ENCODE results near the gene CDK9. TPM values are rescaled to one million over a fixed set of nuclear protein-coding genes. Genes with fewer than 3 reads are reported as not detected.

CDK9 gene
- polyA plus RNA-seq, 1 donor (not counting 4 experiments of a cell fraction or from before 2014, with no cell fraction given) = 47.8 TPM

DNA sequence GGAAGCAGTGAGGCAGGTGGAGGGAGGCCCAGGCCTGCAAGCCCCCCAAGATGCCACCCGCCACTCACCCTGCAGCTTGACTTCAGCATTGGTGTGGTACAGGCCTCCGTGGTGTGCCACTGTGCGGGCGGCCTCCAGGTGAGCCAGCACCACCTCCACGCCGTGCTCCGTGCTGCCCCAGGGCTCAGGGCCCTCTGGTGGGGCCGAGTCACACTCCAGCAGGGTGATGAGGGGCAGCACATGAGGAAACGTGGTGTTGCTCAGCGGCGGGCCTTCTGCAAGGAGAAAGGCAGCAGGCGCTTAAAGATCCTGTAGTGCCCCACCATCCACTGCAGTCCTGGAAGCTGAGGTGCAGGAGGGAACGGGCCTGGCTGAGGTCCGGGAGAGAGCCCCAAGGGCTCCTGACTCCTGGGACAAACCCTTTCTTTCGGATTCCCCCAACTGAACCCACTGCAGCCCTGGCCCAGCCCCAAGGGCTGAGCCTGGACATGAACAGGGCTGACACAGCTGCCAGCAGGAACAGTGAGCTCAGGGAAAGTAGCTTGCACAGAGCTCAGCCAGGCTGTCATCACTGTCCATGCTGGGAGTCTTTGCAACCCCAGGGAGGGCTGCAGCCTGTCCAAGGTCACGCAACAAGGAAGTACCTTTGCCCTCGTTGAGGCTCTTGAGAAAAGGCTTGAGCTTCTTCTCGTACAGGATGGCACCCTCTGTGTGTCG, 46.1 kb upstream of the CDK9 start:
- Histone ChIP-seq H3K27ac (ENCODE audit: control insufficient read depth, insufficient read depth, low read length) (peak overlapping the region; percentile 82), H3K9me1 (ENCODE audit: control insufficient read depth, extremely low read depth, insufficient read depth, low read length) (no peaks in the 10 kb centered on the region), H3K9ac (ENCODE audit: control insufficient read depth, extremely low read depth, insufficient read depth, low read length) (peak overlapping the region; percentile 59), H4K20me1 (ENCODE audit: control insufficient read depth, extremely low read depth, insufficient read depth, low read length) (no peaks in the 10 kb centered on the region), H3K79me2 (ENCODE audit: control insufficient read depth, insufficient read depth, low read length) (no peaks in the 10 kb centered on the region), H3K27me3 (ENCODE audit: control insufficient read depth, extremely low read depth, insufficient read depth, low read length) (no peaks in the 10 kb centered on the region), H3K4me2 (ENCODE audit: control insufficient read depth, extremely low read depth, insufficient read depth, low read depth, low read length) (peak overlapping the region; percentile 62), H3K4me3 (ENCODE audit: control insufficient read depth in 2 of 3, extremely low read depth in 1 of 3, insufficient read depth in 2 of 3, low read depth in 1 of 3, low read length in 3 of 3) (no peak overlapping the region), H2AFZ (ENCODE audit: control insufficient read depth, low read length) (peak overlapping the region; percentile 4), H3K36me3 (ENCODE audit: control insufficient read depth in 2 of 2, extremely low read depth in 1 of 2, insufficient read depth in 2 of 2, low read length in 2 of 2) (no peaks in the 10 kb centered on the region), H3K4me1 (ENCODE audit: control insufficient read depth, extremely low read depth, insufficient read depth, low read length) (peaks cover 16% of the 10 kb centered on the region), H3K9me3 (ENCODE audit: control insufficient read depth, low read depth, low read length) (no peaks in the 10 kb centered on the region)
- no peak for DNase-seq (ENCODE audit: low read depth, low spot score)
- dilution Hi-C loops (cut with MboI; ENCODE audit: extremely low pct_ligation_motif_present, low sequenced_read_pairs) = no loop called here
- TF ChIP-seq, protein P1, sequence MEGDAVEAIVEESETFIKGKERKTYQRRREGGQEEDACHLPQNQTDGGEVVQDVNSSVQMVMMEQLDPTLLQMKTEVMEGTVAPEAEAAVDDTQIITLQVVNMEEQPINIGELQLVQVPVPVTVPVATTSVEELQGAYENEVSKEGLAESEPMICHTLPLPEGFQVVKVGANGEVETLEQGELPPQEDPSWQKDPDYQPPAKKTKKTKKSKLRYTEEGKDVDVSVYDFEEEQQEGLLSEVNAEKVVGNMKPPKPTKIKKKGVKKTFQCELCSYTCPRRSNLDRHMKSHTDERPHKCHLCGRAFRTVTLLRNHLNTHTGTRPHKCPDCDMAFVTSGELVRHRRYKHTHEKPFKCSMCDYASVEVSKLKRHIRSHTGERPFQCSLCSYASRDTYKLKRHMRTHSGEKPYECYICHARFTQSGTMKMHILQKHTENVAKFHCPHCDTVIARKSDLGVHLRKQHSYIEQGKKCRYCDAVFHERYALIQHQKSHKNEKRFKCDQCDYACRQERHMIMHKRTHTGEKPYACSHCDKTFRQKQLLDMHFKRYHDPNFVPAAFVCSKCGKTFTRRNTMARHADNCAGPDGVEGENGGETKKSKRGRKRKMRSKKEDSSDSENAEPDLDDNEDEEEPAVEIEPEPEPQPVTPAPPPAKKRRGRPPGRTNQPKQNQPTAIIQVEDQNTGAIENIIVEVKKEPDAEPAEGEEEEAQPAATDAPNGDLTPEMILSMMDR (optimal IDR thresholded peaks at IDR 0.05 in 1 of 3, IDR thresholded peaks at IDR 0.05 in 1 of 3, conservative IDR thresholded peaks at IDR 0.05 in 1 of 3; ENCODE audit: extremely low read depth in 1 of 3, insufficient read depth in 2 of 3, low read length in 3 of 3) = no peak
- no peak for TF ChIP-seq EZH2 (IDR thresholded peaks at IDR 0.05; ENCODE audit: low read length)
- FAIRE-seq = peak; percentile 9

GRCh38 chr9:127741831-127742434, 43.9 kb upstream of the CDK9 start:
- no peak overlapping the region for H3K4me2 ChIP-seq (ENCODE audit: control insufficient read depth, extremely low read depth, insufficient read depth, low read depth, low read length)
- H3K79me2 ChIP-seq (ENCODE audit: control insufficient read depth, insufficient read depth, low read length) = no peaks in the 10 kb centered on the region
- H3K9me1 ChIP-seq (ENCODE audit: control insufficient read depth, extremely low read depth, insufficient read depth, low read length) = no peaks in the 10 kb centered on the region
- peaks cover 13% of the 10 kb centered on the region for H3K4me1 ChIP-seq (ENCODE audit: control insufficient read depth, extremely low read depth, insufficient read depth, low read length)
- H3K27ac ChIP-seq (ENCODE audit: control insufficient read depth, insufficient read depth, low read length) = no peak overlapping the region
- DNase-seq (ENCODE audit: low read depth, low spot score) = no peak
- no peak for TF ChIP-seq EZH2 (IDR thresholded peaks at IDR 0.05; ENCODE audit: low read length)
- TF ChIP-seq, protein P1 (optimal IDR thresholded peaks at IDR 0.05 in 1 of 3, IDR thresholded peaks at IDR 0.05 in 1 of 3, conservative IDR thresholded peaks at IDR 0.05 in 1 of 3; ENCODE audit: extremely low read depth in 1 of 3, insufficient read depth in 2 of 3, low read length in 3 of 3) = no peak
- H3K4me3 ChIP-seq (ENCODE audit: control insufficient read depth in 2 of 3, extremely low read depth in 1 of 3, insufficient read depth in 2 of 3, low read depth in 1 of 3, low read length in 3 of 3) = no peak overlapping the region
- H3K27me3 ChIP-seq (ENCODE audit: control insufficient read depth, extremely low read depth, insufficient read depth, low read length) = no peaks in the 10 kb centered on the region
- no peak overlapping the region for H3K9ac ChIP-seq (ENCODE audit: control insufficient read depth, extremely low read depth, insufficient read depth, low read length)
- FAIRE-seq = no peak
- H2AFZ ChIP-seq (ENCODE audit: control insufficient read depth, low read length) = no peak overlapping the region
- H3K9me3 ChIP-seq (ENCODE audit: control insufficient read depth, low read depth, low read length) = no peaks in the 10 kb centered on the region
- no peaks in the 10 kb centered on the region for H3K36me3 ChIP-seq (ENCODE audit: control insufficient read depth in 2 of 2, extremely low read depth in 1 of 2, insufficient read depth in 2 of 2, low read length in 2 of 2)
- dilution Hi-C loops (cut with MboI; ENCODE audit: extremely low pct_ligation_motif_present, low sequenced_read_pairs) = no loop called here
- no peaks in the 10 kb centered on the region for H4K20me1 ChIP-seq (ENCODE audit: control insufficient read depth, extremely low read depth, insufficient read depth, low read length)
